NCI-H2171 (cell line): ENCODE data around the gene MYADML2.

Experiments used
- DNase-seq: peaks from one replicate; lab custom pipeline; 2025; lab: John Stamatoyannopoulos, UW

Gene MYADML2

GRCh38 chr17:81911277-81911961 lies 35.6 kb downstream of the MYADML2 start, which contains the start of gene PCYT2:
Gene PCYT2 (minus strand): TSS chr17:81911399. CDS start chr17:81911355, 44 bp downstream.
- DNase-seq, result peak; percentile 93

DNA sequence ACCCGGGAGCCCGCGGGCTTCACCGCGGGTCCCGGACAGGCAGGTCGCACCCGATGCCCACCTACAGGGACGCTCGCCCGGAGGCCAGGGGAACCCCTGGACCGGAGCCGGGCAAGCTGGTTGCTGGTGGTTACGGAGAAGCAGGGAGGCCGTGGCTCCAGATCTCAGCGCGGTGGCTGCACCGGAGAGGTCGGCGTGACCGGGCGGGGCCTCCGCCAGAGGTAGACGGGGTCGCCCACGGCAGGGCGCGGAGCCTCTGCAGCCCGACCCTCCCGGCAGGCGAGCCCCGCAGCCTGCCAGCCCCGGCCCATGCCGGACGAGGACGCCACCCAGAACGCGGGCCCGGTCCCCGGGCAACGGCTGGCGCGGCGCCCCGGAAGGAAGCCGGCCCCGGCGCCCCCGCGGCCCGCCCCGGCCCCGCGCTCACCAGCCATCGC lies 36.2 kb downstream of the MYADML2 start:
- no peak for DNase-seq

DNA sequence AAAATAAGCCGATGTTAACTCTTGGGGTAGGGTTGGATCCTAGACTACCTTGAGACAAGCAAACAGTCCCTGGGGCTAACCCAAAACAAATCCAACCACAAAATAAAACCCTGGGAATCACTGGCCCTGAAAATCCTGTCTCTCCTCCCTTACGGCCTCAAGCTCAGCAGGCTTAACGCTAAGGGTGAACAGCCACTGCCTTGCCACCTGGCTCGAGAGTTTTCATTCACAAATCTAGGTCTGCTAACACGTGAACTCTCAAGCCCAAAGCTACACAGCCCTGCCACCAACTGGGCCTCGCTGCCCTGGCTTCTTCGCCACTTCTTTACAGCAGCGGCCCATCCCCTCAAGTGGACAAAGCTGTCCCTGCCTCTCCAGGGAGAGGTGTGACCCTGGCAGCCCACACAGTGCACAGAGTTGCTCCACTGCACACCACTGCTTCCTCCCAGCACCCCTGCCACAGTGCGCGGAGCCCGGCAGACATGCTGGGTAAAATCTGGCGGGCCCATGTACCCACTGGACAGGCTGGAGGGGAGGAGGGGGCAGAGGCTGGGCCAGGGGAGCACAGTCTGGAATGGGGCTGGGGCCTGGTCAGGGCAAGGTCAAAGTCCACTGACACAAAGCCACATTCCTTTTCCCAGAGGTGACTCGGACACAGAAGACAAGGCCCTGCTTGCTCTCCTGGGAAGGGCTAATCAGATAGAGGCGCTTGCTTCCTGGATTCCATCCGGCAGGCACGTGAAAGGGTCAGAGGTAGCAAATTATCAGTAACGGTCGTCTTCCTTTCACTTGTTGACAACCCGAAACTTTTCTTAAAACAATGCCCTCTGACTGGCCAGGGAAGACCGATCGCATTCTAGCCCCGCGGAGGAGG lies 36.8 kb downstream of the MYADML2 start:
- no peak for DNase-seq

- DNase-seq, result no peak
Measured at GRCh38 chr17:81909231-81909630, 37.8 kb downstream of the MYADML2 start.

- DNase-seq, result no peak
Measured at GRCh38 chr17:81908793-81909192, 38.2 kb downstream of the MYADML2 start.

DNA sequence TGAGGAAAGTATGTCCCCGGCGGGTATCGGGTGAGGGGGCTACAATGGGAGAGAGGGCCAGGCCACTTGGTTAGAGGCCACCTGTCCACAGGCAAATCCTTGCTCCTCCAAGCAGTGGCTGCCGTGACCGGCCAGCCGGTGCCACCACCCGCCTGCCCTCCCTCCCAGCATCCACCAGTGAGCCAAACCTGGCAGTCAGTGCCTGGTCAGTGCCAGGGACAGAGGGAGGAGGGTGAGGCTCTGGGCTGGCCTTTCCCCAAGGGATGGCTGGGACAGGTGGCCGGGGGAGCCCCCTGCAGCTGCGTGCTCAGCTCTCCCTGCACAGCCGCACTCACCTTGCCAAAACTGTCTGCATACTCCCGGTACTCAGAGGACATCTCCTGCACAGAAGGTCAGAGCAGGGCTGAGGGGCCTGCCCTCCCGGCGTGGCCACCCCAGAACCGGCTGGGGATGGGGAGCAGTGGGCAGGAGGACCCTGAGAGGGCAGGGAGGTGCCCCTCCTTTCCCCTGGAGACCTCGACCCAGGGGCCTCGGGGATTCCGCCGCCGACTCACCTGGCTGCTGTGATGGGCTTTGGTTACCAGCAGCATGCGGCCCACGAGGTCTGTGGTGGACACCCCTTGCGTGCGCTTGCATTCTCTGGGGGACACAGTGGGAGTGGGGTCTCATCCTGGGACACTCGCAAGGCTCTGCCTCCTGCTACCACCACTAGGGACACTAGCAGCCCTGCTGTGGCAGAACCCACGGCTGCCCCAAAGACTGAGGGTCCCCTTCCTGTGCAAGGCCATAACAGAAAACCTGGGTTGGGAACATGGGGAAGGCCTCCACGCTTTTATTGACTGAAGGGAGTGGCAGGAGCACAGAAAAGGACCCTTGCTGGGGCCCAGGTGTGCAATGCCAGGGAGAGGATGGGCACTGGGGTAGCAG lies 39.6 kb downstream of the MYADML2 start:
- no peak for DNase-seq

- no peak for DNase-seq
Measured at GRCh38 chr17:81906476-81907218, 40.4 kb downstream of the MYADML2 start.

DNA sequence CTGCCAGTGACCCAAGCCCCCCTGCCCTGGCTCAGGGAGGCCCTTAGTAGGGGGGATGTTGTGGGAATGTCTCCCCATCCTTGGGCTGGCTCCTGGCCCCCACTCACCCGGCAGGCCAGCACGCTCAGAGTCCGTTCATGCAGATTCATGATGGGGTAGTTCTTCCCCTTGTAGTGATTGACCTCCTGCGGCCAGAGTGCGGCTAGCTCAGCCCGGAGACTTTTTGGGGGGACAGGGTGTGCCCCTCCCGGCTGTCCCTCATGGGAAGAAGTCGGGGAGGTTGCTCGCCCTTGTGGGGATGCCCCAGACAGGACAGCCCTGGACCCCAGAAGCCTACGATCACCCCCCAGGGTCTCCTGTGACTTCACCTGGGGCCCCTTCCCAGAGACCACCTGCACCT lies 41.0 kb downstream of the MYADML2 start:
- no peak for DNase-seq

DNA sequence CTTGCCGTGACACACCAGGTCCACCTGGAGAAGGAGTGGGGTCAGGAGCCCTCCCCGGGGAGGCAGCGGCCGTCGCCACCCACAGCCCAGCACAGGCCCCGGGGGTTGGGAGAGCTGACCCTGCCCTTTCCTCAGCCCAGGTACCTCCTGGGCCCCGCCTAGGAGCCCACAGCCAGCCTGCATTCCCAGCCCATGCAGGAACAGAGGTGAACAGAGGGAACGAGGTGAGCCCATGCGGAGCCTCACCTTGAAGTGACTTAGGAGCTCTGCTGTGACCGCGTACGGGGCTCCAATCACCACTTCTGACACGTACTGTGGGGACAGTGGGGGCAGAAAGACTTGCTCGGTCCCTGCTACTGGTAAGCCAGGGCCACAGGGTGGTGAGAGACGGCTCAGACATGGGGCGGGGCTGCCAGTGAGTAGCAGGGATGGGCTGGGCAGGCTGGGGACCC lies 41.6 kb downstream of the MYADML2 start:
- DNase-seq, result no peak

DNA sequence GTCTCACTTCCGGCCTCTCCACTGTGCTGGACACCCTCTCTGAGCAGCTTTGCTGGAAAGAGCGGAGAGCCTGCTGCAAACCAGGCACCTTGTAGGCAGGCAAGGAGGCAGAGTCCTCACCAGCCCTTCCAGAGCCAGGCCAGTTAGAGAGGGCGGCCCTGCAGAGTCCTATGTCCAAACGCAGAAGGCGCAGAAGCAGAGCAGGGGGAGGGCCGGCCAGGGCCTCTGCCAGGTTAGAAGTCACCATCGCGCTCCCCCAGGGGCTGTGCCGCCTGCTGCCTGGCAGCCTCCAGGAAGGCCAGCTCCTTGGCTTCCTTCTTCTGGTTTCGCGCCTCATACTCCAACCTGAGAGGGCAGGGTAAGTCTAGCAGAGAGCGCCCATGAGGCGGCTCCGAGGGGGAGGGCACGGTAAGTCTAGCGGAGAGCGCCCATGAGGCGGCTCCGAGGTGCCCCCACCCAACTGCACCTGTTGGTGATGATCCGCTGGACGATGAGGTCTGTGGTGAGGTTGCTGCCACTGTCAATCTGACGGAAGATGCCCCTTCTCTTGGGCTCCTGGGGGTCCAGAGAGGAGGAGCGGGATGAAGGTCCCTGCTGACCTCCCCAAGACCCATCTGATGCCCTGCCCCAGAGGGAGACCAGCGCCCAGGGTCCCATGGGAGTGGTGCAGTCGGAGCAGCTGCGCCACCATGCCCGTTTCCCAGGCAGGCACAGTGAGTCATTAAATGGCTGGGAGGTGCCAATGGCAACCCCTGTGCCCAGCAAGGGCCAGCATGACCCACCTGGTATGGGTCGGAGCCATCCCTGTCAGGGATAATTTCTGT lies 42.2 kb downstream of the MYADML2 start:
- DNase-seq, result no peak

GRCh38 chr17:81903896-81904599 lies 43.0 kb downstream of the MYADML2 start:
- DNase-seq, result no peak

- no peak for DNase-seq
Measured at GRCh38 chr17:81903415-81903831, 43.6 kb downstream of the MYADML2 start.

- no peak for DNase-seq
Measured at GRCh38 chr17:81902653-81903414, 44.2 kb downstream of the MYADML2 start.

DNA sequence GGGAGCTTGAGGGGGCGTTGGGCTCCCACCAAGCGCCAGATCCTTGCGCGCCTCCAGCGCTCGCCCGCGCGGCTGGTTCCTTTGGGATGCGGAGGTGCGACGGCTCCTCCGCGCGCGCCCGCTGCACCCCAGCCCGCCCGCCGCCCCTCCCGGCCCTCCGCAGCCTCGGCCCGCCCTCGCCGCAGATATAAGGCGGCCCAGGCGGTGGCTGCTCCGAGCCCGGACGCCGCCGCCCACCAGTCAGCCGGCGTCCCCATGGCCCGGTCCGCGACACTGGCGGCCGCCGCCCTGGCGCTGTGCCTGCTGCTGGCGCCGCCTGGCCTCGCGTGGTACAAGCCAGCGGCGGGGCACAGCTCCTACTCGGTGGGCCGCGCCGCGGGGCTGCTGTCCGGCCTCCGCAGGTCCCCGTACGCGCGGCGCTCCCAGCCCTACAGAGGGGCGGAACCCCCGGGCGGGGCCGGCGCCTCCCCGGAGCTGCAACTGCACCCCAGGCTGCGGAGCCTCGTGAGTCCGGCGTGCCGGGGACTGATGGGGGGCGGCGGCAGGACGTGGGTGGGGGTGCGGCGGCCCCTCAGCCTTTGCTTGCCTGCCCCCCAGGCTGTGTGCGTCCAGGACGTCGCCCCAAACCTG lies 44.9 kb downstream of the MYADML2 start, which contains the start of gene NPB:
Gene NPB, plus strand, starts transcription at position 216 of the 630 bp plus-strand sequence. Its CDS starts 40 bp downstream, at position 256.
- DNase-seq, result no peak

DNA sequence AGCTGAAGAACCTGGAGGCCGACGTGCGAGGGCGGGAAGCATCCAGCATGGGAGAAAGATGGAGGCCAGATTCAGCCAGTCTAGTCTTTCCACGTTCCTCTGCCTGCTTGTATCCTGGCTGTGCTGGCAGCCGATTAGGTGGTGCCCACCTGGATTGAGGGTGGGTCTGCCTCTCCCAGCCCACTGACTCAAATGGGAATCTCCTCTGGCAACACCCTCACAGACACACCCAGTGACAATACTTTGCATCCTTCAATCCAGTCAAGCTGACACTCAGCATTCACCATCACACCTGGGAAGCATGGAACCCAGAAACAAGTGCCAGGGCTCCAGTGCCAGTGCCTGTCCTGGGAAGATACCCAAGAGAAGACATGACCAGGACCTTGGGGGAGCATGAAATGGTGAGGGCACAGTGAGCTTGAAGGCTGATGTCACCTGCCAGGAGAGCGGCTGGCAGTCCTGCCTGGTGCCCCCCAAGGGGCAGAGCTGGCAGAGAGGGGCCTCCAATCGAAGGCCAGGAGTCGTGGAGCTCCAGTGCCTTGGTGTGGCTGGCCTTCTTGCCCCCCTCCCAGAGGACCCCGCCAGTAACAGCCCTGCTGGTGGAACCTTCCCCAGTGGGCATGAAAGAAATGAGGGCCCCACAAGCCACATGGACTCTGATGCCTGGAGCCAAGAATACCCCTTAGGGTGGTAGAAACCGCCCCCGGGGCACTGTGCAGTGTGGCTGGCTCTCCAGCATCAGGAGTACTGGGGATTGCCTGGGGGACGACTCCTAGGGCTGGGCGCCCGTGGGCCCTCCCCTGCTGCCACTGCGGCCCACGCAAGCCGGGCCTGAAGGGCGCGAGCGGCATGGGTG lies 45.6 kb downstream of the MYADML2 start:
- no peak for DNase-seq

GRCh38 chr17:81900181-81900820 lies 46.7 kb downstream of the MYADML2 start:
- no peak for DNase-seq
